CD4-positive, alpha-beta T cell treated with Interleukin-6 at 100 ng/mL for 8 hours (primary cell): ENCODE results near the gene ANXA2.
"Not testable (repeated sequence)": the region's sequence is repeated elsewhere in the genome, so short reads cannot be mapped to it uniquely, and the experiment has no call there.

ENCODE experiments used
- DNase-seq: peaks from one replicate; pipeline ENCODE4 v3.0.0-alpha.2; 2020; ENCODE audit warnings: mixed read lengths, low spot score

Gene ANXA2

DNA sequence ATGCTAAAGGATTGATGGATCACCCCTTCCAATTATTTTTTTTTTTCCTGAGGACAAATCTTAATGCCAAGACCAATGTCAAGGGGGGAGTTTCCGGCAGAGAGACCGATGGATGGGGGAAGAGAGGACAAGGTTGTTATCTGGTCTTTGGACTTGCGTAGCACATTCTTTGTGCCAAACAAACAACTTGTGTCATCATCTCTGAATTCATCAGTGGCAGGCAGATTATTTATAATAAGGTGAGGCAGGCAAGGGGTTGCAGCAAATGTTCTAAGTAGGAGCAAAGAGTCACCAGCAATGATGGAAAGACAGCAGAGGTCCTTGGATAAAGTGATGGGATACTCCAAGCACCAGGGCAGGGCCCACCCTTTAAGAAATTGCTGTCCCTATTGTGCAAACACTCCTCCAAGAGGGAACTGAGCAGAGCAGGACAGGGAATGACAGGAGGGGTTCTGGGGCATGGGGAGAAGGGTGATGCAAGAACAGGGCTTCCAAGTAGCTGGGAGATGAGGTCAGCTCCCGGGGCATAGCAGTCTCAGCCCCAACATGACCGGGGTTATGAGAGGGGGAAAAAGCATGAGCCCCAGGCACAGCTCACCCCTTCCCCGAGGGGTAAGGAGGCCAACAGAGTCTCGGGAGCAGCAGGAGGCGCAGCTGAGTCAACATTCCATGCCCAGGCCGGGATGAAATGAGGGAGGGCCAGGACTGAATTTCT, 57.4 kb downstream of the ANXA2 start:
- no peak for DNase-seq

DNA sequence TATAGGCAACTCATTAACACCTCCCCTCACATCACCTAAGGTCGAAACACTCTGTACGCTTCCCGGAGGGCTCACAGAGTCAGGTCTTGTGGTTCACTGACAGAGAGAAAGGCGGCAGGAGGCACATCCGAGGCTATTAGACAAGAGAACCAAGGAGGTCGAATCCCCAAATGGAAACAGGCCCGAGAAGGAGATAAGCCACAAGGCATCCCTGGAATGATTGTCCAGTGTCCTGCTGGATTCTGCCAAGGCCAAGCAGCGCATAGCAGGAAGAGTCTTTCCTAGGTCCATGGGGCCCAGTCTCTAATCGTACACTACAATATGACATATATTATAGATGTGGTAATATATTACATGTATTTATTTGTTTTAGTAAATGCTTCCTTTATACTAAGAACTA, 58.5 kb downstream of the ANXA2 start:
- no peak for DNase-seq

GRCh38 chr15:60338810-60339209, 59.0 kb downstream of the ANXA2 start:
- no peak for DNase-seq

DNA sequence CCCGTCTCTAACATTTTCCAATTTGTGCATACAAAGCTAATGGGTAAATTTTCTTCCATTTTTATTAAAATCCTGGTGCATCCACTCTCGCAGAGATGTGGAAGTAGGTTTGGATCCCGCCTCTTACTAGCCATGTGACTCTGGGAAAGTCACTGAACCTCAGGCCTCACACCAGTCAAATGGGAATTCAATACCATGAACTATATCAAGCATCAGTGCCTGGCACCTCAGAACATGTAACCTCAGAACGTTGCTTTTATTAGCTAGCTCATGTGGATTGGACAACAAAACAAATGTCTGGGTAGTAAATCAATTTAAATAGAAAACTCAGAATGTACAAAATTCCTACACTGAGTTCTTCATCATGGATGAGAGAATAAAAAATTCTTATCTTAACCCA, 60.7 kb downstream of the ANXA2 start:
- no peak for DNase-seq

- not testable (repeated sequence) for DNase-seq
Observed at GRCh38 chr15:60335296-60335695, 62.5 kb downstream of the ANXA2 start.

DNA sequence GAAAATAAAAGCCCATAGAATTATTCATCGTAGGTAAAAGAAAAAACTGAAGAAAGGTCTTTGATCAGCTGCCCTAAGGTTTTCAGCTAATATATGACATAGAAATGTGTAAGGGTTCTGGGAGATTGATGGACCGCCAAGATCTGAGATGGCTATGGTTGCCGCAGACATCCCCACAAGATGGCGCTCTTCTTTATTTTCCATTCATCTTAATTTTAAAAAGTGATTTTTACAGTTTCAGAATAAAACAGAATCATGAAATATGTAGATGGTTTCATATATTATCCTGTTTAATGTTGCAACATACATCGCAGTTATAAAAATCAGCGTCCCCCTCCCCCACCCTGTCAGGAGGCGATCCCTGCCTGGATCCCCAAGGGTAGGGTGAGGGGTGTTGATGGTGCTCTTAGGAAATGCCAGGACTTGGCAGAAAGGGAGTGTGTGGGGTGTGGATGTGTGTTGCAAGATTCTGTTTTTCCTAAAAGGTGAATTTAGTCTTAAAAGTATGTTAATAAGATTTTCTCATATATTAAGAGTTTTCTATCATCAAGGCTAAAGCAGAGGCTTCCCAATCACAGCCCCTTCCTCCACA, 68.8 kb downstream of the ANXA2 start:
- DNase-seq: peak; percentile 8

DNA sequence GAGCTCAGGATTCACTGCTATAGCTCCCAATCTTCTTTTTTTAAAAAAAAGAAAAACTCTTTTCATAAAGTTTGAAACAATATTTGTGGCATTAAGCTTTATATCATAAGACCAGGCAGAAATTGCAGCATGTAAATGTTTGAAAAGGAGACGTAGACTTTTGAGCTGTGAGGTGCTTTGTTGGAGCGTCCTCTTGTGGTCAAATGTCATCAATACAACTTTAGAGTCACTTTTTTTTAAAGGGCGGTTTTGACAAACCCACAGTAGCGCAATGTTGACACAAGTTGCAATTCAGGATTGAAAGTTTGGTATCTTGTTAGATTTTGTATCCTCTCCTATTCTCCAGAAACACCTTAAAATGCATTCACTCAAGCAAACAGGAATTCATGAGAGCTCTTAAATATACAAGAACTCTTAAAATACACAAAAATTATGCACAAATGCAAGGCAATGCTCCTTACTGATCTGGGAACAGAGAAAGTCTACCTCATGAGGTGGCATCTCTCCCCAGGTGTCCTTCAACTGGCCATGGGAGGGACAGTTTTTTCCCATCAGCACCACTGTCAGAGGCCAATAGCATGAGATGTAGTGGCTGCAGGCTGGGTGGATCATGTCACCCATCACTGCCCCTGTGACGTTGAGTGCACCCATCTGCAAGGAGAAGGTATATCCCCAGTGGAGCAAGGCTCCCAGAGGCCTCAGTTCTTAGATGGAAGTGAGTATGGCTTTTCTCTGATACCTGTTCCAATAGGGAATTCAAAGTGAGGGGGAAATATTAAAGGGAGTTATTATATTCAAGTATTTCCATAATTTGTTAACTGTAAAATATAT, 70.7 kb downstream of the ANXA2 start:
- DNase-seq: peak; percentile 40

GRCh38 chr15:60326343-60326742, 71.4 kb downstream of the ANXA2 start:
- DNase-seq: no peak

DNA sequence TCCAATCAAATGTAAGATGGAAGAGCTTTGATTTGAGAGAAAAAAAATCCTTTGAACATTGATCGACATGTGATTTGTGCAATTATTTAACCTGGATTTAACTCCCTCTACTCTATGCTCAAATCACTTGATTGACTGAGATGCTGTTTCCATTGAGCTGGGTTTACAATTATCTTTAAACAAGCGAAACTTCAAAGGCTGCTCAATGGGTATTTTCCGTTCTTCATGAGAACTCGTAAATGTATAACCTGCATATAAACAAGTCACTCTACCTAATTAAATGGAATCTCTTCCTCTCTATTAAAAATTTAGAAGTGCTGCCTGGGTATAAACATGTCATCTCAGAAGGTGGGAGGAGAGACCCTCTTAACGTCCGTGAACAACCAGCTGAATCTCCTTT, 71.9 kb downstream of the ANXA2 start:
- DNase-seq: no peak

GRCh38 chr15:60324706-60325438, 72.9 kb downstream of the ANXA2 start:
- DNase-seq: no peak

GRCh38 chr15:60323322-60323721, 74.5 kb downstream of the ANXA2 start:
- DNase-seq: no peak

GRCh38 chr15:60320365-60320764, 77.4 kb downstream of the ANXA2 start:
- DNase-seq: no peak

DNA sequence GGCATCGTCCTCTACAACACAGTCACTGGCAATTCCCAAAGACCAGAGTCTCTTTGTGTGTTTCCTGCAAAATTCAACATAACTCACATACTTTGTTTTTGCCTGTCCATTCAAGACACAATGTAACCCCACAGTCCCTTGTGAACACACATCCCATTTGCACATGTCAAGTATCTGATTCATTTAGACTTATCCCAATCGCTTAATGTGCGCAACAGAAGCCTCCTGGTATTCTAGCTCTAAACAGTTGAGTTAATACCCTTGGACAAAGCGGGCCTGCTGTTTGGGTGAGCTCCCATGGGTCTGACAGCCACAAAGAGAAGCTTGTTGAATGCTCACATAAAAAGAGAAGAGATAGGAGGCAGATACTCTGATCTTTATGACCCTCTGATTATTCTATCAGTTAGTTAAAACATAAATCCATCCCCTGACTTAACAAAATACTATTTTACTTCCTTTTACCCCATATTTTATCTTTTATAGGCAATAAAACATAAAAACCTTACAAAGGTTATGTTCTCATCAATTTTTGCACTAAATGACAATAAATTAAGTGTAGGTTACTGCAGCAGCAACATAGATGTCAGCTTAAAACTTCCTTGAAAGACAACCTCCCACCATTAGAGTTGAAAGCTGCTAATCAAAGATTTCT, 79.4 kb downstream of the ANXA2 start:
- DNase-seq: no peak

- no peak for DNase-seq
Observed at GRCh38 chr15:60316961-60317360, 80.8 kb downstream of the ANXA2 start.

- DNase-seq: no peak
Observed at GRCh38 chr15:60315878-60316277, 81.9 kb downstream of the ANXA2 start.

- no peak for DNase-seq
Observed at GRCh38 chr15:60313906-60314305, 83.9 kb downstream of the ANXA2 start.

DNA sequence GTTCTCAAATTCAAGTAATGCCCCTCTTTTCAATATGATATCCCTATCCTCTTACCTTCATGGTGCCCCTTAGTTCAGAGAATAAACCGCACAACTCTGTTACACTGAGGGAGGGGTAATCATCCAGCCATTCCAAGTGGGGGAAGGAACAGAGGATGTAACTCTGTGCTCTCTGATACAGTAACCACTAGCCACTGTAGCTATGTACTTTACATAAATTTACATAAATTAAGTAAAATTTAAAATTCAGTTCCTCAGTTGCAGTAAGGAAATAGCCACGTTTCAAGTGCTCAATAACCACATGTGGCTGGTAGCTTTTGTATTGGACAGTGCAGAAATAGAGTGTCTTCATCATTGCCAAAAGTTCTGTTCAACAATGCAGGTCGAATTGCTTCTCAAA, 90.8 kb downstream of the ANXA2 start:
- no peak for DNase-seq

- DNase-seq: no peak
Observed at GRCh38 chr15:60301024-60301423, 96.8 kb downstream of the ANXA2 start.

- no peak for DNase-seq
Observed at GRCh38 chr15:60299452-60300047, 98.2 kb downstream of the ANXA2 start.
